Measurements from ENCODE around the gene TRAIP.

GRCh38 chr3:49879721-49880120 is 23.4 kb upstream of the TRAIP start:
- TF ChIP-seq CTCF (conservative IDR thresholded peaks at IDR 0.05) (no peak), ZFX (IDR thresholded peaks at IDR 0.05) (no peak)
